AG09309 (cell line): ENCODE results near the gene ZNF92.
"Not testable (repeated sequence)": the region's sequence is repeated elsewhere in the genome, so short reads cannot be mapped to it uniquely, and the experiment has no call there.

Source experiments
- DNase-seq: peaks from one replicate; pipeline ENCODE4 v3.0.0-alpha.2; 2010; ENCODE audit warnings: low read depth
- H3K4me3 ChIP-seq: 2 replicates; pipeline ENCODE4 v1.5.1; 2011; ENCODE audit warnings: mild to moderate bottlenecking, low read depth, low read length, moderate library complexity; ENCODE audit not compliant: control insufficient read depth
- CTCF ChIP-seq: IDR thresholded peaks from 2 replicates; pipeline ENCODE4 v1.5.1; 2011; ENCODE audit warnings: mild to moderate bottlenecking, low read depth, low read length, inconsistent platforms; ENCODE audit not compliant: insufficient read depth, control insufficient read depth; ENCODE audit errors: missing control alignments

Gene ZNF92

DNA sequence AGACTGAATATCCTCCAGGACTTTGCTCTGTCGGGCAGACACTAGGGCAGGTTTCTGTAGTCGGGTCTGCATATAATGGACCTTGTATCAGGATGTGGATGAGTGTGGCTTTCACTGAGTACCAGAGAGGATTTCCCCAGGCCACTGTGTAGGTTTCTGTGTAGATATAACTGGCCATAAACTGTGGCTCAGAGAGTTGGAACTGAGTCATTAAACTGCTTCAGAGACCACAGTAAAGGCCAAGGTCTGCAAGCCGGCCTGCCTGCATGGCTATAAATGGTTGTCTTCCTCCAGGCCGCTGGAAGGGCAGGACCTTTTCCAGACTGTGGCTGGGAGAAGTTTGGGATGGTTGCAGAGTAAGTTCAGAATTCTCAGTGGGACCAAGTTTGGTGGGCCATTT lies 16.9 kb downstream of the ZNF92 start:
- TF ChIP-seq CTCF = no peak
- no peak for DNase-seq
- no peak overlapping the region for H3K4me3 ChIP-seq

GRCh38 chr7:65397730-65398142 lies 24.1 kb downstream of the ZNF92 start:
- no peak overlapping the region for H3K4me3 ChIP-seq
- no peak for TF ChIP-seq CTCF
- DNase-seq = no peak

DNA sequence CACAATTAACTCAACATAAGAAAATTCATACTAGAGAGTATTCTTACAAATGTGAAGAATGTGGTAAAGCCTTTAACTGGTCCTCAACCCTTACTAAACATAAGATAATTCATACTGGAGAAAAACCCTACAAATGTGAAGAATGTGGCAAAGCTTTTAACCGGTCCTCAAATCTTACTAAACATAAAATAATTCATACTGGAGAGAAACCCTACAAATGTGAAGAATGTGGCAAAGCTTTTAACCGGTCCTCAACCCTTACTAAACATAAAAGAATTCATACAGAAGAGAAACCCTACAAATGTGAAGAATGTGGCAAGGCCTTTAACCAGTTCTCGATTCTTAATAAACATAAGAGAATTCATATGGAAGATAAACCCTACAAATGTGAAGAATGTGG lies 25.0 kb downstream of the ZNF92 start:
- not testable (repeated sequence) for H3K4me3 ChIP-seq, DNase-seq

- not testable (repeated sequence) for H3K4me3 ChIP-seq, DNase-seq
These were observed 25.4 kb downstream of the ZNF92 start for GRCh38 chr7:65399101-65399500.

DNA sequence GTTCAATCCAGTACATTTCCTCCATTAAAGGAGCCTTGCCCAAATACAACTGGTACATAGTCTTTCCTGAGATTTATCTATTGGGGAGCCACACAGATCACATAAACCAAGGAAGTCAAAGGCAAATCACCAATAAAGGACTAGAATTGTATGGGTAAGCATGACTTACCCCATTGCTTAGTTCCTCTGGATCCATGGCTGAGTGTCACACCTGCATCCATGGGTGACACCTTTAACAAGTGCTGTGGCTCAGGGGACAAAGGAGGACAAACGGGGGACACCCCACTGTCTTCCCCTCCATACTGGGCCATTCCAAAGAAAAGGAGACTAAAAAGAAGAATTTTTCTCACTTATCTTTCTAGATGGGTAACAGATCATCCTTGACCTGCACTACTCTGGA lies 30.4 kb downstream of the ZNF92 start:
- no peak for TF ChIP-seq CTCF
- DNase-seq = no peak
- H3K4me3 ChIP-seq = no peak overlapping the region

GRCh38 chr7:65406706-65407105 lies 33.1 kb downstream of the ZNF92 start:
- not testable (repeated sequence) for DNase-seq, H3K4me3 ChIP-seq

DNA sequence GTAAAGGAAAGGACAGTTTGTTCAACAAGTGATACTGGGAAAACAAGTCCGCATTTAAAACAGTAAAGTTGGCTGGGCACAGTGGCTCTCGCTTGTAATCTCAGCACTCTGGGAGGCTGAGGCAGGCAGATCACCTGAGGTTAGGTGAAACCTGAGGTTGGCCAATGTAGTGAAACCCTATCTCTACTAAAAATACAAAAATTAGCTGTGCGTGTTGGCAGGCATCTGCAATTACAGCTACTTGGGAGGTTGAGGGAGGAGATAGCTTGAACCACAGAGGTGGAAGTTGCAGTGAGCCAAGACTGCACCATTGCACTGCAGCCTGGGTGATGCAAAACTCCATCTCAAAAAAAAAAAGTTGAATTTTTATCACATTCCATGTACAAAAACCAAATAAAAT lies 35.7 kb downstream of the ZNF92 start:
- H3K4me3 ChIP-seq = no peak overlapping the region
- no peak for TF ChIP-seq CTCF
- no peak for DNase-seq

DNA sequence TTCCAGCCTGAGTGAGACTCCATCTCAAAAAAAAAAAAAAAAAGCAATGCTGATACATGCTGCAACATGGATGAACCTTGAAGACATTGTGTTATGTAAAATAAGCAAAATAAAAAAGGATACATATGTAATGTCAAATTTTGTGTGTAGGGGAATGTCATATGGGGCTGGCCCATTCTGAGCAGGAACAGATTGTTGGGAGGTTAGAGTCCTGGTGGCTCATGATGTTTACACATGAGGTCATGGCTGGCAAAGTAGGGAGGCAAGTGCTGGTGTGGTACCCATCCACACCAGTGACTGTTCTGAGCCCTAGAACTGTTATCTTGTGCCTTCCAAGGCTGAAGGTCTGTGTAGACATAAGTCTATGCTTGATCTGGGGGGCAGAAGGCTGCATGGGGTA lies 37.6 kb downstream of the ZNF92 start:
- no peak overlapping the region for H3K4me3 ChIP-seq
- TF ChIP-seq CTCF = no peak
- no peak for DNase-seq
